HG02938 (cell line): ENCODE measurements around the gene MRPL23.

Experiments
- ATAC-seq: cut with Tn5 transposase; IDR thresholded peaks from one replicate; pipeline ENCODE4 v1.9.1; 2021; ENCODE audit warnings: mild to moderate bottlenecking, moderate library complexity; ENCODE audit not compliant: unreplicated experiment

MRPL23 gene

DNA sequence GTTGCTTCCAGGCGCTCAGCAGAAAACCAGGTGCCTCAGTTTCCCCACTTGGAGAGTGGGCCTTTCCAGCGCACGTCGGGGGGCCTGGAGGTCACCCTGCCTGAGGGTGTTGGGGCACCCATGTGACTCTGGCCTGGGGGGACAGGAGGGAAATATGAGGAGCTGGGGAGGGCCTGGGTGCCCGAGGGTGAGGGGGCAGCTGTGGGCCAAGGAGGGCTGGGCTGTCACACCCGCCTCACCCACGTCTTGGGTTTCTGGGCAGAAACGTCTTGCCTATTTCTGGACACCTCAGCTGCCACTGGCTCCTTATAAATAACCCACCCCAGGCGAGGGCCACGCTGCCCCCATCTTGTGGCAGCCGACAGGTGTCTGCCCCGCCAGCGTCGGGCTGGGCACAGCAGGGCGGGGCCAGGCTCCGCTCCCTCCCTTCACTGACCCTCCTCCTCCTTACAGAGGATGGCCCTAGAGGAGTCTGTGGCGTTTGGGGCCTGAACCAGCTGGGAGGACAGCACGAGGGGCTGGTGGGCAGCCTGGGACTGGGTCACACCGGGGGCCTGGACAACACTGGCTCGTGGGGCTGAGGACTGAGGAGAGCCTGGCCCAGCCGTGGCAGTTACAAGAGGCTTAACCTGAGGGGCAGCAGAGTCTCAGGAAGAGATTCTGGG is 26.1 kb upstream of the MRPL23 start:
- ATAC-seq = no peak

DNA sequence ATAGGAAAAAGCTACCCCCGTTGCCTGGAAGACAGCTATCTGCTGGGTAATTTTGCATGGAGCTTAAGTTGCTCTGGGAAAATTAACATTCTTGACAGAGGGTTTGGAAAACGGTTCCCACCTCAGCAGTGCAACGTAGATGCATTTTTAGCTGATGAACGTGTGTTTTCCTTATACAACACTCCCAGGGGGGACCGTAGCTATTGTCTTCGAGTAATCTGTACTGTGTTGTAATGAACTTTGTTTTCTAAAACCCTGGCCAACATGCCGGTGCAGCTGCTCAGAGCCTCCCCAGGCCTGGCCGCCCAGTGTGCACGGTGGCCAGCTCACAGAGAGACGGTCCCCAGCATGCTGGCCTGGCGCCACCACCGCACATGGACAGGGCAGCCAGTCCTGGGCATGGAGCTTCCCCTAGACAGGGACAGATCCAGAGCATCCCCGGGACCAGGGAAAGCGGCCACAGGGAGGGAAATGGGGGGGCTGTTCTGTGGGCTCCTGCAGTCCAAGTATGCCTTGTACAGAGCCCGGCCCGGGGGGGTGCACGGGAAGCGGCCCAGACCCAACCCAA is 25.5 kb upstream of the MRPL23 start:
- ATAC-seq = no peak

DNA sequence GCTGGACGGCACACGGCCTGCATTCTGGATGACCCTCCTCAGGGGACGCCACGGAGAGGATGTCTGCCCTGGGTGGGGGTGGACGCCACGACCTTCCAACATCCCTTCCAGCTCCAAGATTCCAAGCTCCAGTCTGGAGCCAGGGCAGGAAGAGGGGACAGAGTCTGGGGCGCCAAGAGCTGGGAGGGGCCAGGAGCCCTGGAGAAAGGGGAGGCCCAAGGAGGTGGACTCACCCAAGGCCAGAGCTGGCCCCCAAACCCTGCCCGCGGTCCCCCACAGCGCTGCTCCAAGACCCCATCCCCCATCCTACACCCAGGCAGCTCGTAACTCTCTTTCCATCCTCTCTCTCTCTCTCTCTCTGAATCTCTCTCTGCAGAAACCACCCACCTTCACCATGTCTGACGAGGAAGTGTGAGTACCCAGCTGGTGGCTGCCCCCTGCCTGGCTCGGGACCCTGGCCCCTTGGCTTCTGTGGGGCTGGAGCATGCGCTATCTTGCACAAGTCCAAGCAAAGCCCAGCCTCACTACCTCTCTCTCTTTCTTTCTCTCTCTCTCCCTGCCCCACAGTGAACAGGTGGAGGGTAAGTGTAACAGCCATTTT is 24.6 kb upstream of the MRPL23 start:
- no peak for ATAC-seq

DNA sequence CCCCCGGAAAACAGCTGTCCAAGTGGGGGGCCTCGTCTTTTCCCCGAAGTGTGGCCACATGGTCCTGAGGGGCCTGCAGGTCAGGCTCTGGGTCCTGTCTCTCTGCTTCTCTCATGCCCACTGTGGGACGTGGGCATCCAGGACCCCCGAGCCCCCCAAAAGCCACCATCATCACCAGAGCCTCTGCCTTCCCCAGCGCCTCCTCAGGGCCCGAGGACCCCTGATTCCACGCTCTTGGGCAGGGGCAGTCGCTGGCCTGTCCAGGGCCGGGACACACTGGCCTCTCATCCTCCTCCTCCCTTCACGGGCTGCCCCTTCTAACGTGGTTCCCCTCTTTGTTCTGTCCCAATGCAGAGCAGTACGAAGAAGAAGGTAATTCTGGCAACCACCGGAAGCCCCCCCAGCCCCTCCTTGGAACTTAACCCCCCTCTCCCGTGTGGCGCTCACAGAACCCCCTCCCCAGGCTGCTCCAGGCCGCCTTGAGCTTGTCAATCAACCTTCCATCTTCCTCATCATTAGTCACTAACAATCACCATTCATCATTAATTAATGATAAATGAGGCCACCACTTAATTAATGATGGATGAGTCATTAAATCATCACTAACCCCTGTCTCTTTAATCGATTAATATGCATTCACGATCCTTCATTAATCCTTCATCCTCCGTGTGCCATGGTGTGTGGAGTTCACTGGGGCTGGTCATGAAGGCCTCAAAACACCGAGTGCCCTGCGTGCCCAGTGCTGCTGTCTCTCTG is 23.8 kb upstream of the MRPL23 start:
- no peak for ATAC-seq

DNA sequence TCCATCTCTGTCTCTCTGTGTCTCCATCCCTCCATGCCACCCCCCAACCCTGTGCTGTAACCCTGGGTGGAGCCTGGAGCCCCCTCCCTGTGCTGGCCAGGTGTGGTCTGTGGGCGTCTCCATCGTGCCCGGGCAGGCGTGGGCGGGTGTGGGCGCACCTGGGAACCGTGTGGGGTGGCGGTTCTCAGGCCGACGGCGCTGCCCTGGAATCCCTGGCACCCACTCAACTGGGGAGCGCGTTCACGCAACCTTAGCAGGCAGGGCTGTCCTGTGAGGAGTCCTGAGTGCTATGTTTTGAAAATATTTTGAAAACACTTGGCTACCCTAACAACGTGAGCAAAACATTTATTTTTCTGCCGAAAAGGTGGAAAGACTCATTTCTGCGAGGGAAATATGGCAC is 23.0 kb upstream of the MRPL23 start:
- no peak for ATAC-seq

DNA sequence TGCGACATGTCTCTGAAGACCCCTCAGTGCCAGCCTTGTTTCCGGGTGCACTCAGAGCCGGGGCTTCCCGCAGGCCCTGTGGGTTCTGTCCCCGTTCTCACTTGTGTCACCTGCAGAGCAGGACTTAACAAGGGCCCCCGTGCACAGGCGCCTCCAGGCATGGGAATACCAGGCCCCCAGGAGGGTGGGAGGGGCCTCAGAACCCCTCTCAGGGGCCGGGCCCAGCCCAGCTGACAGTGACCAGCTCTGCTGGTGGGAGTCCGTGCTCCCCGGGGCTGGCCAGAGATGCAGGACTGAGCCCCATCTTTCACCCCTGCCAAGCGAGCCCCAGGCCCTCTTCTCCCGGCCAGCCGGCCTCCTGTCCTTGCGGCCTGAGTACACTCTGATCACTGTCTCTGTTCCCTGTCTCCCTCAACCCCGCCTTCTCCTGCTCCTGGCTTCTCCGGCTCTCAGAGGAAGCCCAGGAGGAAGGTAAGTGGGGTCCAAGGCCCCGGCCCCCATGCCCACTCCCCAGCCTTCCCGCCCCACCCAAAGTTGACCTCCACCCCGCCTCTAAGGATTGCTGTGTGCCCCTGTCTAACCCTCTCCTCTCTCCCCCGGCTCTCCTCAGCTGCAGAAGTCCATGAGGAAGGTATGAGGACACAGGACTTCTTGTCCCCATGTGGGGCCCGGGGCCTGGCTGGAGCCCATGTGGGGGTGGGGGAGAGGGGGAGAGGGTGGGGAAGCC is 22.3 kb upstream of the MRPL23 start:
- ATAC-seq = no peak

DNA sequence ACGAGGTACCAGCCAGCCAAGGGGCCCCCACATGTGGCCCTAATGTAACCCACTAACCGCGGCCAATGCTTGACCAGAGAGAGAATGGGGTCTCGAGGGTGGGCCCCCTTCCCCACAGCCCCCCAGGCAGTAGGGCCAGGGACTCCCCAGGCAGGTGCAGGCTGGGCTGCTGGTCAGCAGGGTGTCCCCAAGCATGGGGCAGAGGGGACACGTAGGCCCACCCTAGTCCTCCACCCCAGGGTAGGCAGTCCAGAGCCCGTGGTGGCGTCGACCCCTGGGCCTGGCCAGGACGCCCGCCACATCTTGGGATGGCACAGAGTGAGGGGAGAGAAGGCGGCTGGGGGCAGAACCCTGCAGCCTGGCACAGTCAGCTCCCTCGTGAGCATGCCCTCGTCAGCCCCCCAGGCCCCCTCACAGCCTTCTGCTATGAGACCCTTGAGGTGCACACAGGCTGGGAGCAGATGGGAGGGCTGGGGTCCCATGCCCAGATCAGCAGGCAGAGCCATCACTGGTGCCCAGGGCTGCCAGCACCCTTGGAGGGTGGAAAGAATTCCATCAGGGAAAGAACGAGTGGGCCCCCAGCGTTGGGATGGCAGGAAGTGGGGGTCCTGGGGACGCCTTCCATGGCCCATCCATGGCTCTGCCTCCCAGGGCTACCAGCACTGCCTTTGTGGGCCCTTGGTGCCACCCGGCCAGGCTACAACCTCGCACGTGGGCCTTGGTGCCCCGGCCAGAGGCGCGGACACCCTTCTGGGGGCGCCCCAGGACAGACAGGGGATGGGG is 21.6 kb upstream of the MRPL23 start:
- no peak for ATAC-seq

DNA sequence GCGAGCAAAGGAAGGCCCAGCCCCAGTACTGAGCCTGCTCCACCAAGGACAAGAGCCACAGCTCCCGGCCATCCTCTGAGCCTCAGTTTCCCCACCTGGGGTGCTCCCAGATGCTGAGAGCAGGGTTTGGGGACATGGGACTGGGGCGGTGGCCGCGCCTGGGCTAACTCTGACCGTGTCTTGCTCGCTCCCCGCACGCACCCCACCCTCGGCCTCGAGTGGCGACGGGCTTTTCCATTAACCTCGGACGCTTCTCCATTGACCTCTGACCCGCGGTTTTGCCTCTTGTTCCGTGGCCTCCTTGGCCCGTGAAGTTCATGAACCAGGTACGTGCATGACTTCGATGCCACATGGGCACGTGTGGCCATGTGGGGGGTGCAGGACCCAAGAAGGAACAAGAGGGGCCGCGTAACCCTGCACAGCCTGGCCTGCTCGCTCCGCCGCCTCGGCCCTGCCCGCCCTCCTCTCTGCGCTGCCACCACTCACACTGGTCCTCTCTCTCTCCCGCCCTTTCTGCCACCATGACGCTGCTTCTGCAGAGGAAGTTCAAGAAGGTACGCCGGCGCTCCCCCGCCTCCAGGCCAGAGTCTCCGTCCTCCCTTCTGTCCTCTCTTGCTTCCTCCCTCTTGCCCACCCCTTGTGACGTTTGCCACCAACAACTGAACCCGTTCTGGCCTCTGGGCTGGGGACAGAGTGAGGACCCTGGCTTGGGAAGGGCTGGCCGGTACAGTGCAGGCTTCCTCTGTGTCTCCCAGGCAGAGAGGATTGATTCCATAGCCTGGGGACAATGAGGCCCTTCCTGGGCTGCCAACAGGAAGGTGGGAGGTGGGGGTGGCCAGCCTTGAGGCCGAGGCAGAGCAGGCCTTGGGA is 20.7 kb upstream of the MRPL23 start:
- ATAC-seq = no peak

DNA sequence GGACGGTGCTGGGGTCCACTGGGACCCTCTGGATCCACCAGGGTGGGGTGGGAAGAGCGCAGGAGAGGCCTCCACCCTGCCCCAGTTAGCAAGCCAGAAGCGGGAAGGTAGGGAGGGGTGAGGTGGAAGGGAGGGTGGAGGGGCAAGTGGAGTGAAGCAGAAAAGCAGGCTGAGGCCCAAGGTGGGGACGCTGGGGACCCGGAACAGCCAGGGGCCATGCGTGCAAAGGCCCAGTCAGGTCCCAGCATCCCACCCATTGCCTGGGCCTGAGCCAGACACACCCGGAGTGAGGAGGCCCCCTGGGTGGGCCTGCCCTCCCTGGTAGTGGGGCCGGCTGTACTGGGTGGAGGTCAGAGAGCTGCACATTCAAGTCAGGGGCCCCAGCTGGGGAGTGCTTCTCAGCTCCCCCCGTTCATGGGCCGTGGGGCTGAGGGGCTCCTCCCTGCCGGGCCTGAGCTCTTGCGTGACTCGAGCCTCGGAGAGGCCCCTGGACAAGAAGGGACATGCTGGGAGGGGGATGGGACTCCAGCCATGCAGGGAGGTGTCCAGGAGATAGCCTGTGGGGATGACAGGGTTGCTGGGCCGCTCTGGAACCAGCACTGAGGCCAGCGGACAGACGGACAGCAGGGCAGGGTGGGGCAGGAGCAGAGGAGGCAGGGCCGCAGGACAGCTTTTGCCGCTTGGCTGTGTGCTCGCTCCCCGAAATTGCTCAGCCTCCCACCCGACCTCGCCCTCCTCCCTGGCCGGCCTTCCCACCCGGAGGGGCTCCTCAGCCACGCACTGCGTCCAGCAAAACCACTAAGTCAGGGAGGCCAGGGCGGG is 19.9 kb upstream of the MRPL23 start:
- no peak for ATAC-seq

DNA sequence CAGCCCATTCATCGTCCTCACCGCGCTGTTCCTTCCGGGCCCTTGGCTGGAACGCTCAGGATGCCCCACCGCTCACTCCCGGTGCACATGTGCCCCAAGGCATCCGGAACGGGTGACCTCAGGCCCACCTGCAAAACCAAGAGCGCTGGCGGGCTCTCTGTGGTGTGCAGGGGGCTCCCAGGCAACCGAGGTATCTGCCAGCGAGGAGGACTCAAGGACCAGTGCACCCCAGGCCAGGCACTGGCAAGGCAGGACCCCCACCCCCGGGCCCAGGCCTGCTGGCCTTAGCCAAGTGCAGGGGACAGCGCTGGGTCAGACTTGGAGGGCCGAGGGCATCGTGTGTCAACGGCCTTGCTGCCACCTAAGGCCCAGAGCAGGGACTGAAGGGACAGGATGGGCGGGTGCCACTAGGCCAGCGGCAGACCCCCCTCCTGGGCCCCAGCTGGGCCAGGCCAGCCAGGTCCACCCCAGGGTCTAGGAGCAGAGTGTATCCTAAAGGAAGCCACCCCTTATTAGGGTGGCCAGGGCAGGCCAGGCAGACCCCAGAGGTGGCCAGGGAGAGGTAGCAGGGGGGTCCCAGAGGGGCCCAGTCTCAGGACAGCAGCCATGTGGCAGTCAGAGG is 19.2 kb upstream of the MRPL23 start:
- no peak for ATAC-seq

DNA sequence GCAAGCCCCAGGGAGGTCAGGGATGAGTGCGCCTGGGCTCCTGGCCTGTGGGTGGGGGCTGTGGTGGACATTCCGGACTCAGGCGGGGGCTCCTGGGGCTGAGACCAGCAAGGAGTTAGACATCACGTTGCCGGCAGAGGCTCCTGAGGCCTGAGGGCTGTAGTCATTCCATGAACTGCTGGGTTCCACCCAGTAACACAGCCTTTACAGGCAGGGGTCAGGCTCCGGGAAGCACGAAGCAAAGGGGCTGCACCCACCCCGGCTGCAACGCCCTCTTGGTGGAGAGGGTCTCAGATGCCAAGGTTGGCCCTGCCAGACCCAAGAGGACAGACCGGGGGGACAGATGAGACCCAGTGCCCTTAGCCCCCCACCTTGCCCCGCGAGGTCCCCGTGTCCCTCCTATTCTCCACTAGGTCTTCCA is 18.7 kb upstream of the MRPL23 start:
- ATAC-seq = no peak

DNA sequence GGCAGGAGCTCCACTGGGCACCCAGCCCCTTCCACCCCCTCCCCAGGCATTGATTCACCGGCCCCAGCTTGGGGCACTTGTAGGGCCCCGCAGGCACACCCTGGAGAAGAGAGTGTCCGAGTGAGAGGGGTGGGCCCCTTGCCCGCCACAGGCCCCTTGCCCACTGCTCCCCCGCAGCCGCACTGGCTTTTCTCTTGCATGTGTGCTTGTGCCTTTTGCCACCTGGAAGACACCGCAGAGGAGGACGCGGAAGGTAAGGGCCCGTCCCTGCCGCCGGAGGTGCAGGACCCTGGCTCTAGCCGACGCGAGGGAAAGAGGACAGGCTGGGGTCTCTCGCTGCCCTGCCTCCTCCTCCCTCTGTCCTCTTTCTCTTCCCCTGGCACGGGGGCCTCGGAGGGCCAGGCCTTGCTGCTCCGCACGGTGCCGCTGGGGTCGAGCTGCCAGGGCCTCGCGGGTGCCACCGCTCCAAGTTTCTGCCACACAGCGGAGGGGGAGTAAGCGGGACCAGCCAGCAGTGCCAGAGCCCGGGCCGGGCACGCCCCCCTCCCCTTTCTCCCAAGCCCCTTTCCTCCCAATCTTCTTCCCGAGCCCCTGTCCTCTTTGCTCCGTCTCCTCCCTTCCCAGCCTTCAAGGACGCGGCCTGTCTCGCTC is 18.1 kb upstream of the MRPL23 start:
- no peak for ATAC-seq

DNA sequence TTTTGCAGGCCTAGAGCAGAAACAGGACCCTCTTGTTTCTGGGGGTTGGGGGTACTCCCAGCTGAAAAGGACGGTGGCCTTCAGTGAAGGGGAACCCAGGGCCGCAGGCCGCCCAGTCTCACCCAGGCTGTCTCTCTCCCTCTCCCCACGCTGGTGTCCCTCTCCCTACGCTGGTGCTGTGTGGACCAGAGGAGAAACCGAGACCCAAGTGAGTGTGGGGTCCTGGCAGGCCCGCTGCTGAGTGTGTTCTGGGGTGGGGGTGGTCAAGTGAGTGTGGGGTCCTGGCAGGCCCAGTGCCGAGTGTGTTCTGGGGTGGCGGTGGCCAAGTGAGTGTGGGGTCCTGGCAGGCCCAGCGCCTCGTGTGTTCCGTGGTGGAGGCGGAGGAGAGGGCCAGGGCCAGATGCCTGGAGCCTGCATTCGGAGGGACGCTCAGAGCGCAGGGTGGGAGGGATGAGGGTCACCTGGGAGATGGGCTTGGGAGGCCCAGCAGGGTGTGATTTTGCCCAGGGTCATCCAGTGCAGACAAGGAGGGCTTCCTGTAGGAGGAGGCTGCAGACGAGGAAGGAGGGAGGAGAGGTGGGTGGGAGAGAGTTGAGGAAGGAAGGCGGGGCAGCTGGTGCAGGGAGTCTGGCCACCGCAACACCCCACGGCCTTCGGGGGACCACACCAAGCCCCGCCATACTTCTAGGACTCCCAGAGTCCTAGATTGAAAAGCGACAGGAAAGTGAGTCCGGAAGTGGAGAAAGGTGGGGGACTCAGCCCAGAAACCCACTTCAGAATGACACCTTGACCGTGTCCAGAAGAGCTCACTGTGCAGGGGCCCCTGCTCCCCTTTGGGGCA is 17.3 kb upstream of the MRPL23 start:
- ATAC-seq = no peak

DNA sequence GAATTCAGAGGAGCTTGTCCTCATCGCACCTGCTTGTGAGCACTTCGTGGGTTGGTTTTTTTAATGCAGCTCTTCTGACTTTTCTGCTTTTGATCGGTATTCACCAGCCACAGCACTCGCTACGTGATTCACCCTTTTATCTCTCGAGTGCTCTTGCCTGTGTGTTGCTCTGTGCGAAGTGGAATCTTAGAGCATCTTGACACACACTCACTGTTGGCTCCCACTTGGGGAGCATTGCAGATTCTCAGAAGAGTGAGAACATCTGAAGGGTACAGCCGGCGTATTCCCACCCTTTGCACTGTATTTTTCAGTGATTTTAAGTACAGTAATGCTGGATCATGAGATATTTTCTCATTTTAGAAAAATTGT is 16.7 kb upstream of the MRPL23 start:
- ATAC-seq = no peak

DNA sequence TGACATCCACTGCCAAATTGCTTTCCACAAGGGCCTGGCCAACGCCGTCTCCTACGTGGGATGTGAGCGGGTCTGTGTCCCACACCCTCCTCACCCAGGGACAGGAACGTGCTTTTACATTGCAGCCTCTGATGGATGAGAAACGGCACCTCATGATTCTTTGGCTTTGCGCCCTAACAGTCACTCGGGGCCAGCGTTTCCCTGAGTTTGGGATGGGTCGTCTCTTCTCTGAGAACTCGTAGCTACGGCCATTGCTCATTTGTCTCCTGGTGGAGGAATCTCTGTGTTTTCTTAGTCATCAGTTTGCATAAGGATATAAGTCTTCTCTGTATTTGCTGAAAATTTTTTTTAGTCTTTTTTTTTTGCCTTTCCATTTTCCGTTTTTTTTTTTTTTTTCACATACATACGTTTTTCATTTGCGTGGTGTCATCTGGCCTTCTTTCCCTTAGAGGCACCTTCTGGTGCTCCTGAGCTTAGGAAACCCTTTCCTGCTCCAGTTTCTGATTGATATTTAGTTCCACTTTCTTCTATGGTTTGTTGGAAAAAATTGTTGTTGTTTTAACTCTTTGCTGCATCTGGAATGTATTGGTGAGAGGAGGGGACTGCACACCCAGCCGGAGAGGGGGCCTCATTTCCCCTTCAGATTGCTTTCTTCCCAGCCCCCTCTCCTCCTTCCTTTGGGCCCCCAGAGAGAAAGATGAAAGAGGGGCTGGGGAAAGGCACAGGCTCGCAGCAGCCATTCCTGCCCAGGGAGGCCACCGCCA is 15.6 kb upstream of the MRPL23 start:
- ATAC-seq = no peak

DNA sequence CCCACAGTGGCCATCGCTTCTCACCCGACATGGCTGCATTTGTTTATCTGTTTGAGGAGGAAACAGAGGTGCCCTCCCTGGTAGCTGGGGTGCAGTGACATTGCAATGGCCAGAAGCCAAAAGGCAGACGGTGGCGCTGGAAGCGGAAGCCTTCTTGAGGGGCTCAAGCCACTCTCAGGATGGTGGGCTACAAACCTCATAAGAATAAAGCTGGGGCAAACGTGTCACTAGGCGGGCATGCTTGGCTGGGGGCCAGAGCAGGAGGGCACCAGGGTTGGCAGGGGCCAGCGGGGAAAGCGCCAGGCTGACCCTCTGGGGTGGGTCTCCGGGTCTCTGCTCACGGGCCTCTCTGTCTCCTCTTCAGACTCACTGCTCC is 15.0 kb upstream of the MRPL23 start:
- ATAC-seq = no peak
